Measurements from ENCODE around the gene MBNL2.

Gene MBNL2

DNA sequence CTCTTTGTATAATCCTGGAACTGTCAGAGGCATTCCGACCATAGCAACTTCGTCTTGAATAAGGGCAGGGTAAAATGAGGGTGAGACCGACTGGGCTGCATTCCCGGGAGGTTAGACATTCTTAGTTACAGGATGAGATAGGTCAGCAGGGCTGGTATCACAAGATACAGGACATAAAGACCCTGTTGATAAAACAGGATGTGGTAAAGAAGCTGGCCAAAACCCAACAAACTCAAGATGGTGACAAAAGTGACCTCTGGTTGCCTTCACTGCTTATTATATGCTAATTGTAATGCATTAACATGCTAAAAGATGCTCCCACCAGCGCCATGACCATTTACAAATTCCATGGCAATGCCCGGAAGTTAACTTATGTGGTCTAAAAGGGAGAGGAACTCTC is 27.7 kb upstream of the MBNL2 start:
- H3K4me3 ChIP-seq (ENCODE audit: low read depth, low read length) = no peak overlapping the region
- no peak for TF ChIP-seq CTCF (conservative IDR thresholded peaks at IDR 0.05; ENCODE audit: low read depth, low read length)
- peak; percentile 74 for DNase-seq (ENCODE audit: low read depth)

- TF ChIP-seq CTCF (conservative IDR thresholded peaks at IDR 0.05; ENCODE audit: low read depth, low read length) = no peak
- H3K4me3 ChIP-seq (ENCODE audit: low read depth, low read length) = no peak overlapping the region
- no peak for DNase-seq (ENCODE audit: low read depth)
These were observed 25.8 kb upstream of the MBNL2 start for GRCh38 chr13:97196340-97196739.

DNA sequence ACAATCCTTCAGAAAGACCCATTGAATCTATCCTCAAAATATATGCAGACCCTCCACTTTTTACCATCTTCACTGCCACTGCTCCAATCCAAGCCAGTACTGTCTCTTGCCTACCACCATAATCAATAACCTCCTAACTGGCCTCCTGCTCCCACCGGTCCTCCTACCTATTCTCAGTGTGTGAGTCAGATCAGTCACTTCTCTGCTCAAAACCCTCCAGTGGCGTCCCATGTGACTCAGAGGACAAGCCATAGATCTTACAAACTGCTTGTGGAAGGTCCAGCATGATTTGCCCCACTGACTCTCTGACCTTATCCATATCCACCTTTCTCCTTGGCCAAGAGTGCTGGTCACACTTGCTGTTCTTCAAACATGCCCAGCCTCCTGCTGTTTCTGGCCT is 23.4 kb upstream of the MBNL2 start:
- no peak for TF ChIP-seq CTCF (conservative IDR thresholded peaks at IDR 0.05; ENCODE audit: low read depth, low read length)
- no peak for DNase-seq (ENCODE audit: low read depth)
- no peak overlapping the region for H3K4me3 ChIP-seq (ENCODE audit: low read depth, low read length)

- TF ChIP-seq CTCF (conservative IDR thresholded peaks at IDR 0.05; ENCODE audit: low read depth, low read length) = no peak
- no peak overlapping the region for H3K4me3 ChIP-seq (ENCODE audit: low read depth, low read length)
- DNase-seq (ENCODE audit: low read depth) = no peak
These were observed 22.7 kb upstream of the MBNL2 start for GRCh38 chr13:97199451-97199850.

GRCh38 chr13:97200081-97200942 is 21.8 kb upstream of the MBNL2 start:
- TF ChIP-seq CTCF (conservative IDR thresholded peaks at IDR 0.05; ENCODE audit: low read depth, low read length) = no peak
- H3K4me3 ChIP-seq (ENCODE audit: low read depth, low read length) = no peak overlapping the region
- DNase-seq (ENCODE audit: low read depth) = no peak

- no peak for DNase-seq (ENCODE audit: low read depth)
- TF ChIP-seq CTCF (conservative IDR thresholded peaks at IDR 0.05; ENCODE audit: low read depth, low read length) = no peak
These were observed 19.4 kb upstream of the MBNL2 start for GRCh38 chr13:97202761-97203160.

DNA sequence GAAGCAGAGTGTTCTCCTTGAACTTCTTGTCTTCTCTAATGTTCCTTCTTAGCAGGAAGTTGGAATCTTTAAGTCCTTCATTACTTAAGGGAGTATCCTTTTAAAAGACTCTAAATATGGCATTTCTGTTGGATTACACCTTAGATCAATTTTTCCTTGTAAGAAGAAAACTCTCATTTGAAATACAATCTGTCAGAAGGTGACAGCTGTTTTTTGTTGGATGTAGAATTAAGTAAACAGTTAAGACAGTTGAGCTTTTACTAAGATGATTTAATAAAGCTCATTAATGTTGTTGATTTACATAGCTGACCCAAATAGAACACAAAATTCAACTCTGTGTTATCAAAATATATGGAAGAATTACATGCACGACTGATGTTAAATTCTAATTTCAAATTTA is 16.7 kb upstream of the MBNL2 start:
- DNase-seq (ENCODE audit: low read depth) = no peak
- no peak for TF ChIP-seq CTCF (conservative IDR thresholded peaks at IDR 0.05; ENCODE audit: low read depth, low read length)
- H3K4me3 ChIP-seq (ENCODE audit: low read depth, low read length) = no peak overlapping the region

More at GRCh38 chr13:97202761-97203160, 19.4 kb upstream of the MBNL2 start:
- H3K4me3 ChIP-seq (ENCODE audit: low read depth, low read length) = no peak overlapping the region
